Occipital lobe (tissue), 2 donors: ENCODE measurements around the gene PACRG. TPM values are rescaled to one million over a fixed set of nuclear protein-coding genes. Genes with fewer than 3 reads are reported as not detected.
A peak's percentile ranks its signal among the peaks of the same experiment; 100 is the strongest.
"Not testable (repeated sequence)": the region's sequence is repeated elsewhere in the genome, so short reads cannot be mapped to it uniquely, and the experiment has no call there.

ENCODE experiments used
- DNase-seq: peaks from one replicate; lab custom pipeline; 2025; lab: John Stamatoyannopoulos, UW
- total RNA-seq: library from RNA; depleted of rRNA; stranded (reverse); fragments of >200 nt; gene quantifications from one replicate; pipeline ENCODE4 v1.2.3, GENCODE V29; 2014

The PACRG gene
- total RNA-seq, 1 donor from 2014 or later, result 6.7 TPM

DNA sequence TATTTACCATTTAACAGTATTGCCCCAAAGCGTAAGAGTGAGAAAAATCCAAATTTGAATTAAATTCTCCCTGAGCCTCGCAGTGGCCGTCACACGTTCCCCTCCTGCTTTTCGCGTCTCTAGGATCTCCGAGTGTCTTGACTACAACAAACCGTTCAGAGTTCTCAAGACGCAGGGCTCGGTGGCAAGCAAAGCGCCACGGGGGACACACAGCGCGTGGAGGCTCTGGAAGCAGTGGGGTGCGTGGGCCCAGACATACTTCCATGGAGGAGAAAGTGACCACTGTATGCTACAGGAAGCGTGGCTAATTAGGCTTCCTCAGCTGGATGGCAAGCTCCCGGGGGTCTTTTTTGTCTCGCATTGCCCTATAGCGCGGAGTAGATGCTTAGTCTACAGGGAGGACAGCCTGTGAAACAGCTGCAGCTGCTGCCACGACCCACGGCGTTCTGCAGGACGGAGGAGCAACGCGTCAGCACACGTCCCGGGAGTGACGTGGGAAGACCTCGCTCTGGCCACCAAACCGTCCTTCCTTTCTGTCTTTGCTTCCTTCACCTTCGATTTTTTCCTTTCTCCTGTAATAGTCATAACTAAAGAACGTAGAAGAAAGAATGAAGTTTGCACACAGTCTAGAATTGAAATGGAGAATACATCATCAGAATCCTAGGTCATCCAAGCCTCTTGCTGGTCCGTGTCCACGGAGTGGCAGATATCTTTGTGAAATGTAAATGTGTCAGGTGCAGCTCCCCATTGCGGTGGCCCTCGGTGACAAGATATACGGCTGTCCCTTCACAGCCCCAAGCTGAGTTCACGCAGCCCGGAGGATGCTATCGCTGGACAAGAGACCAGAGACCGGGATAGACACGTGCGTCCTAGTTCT is 582.6 kb downstream of the PACRG start:
- no peak for DNase-seq

DNA sequence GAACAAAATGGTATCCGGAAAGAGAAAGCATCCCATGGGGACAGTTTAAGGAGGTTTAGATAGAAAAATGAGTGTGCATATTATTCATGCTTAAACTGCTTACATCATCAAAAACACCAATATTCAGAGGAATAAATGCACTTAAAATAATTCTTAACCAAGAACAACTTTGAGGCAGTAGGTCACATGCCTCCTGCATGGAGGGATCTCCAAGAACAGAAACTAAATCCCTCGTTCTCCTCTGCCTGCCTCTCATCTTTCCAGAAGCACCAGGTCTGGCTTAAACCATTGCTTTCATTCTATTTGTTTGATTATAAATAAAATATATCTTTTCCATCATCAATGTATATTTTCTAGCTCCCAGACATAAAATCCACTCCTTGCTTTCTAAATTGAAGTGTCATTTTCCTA is 583.2 kb downstream of the PACRG start:
- DNase-seq, result no peak

DNA sequence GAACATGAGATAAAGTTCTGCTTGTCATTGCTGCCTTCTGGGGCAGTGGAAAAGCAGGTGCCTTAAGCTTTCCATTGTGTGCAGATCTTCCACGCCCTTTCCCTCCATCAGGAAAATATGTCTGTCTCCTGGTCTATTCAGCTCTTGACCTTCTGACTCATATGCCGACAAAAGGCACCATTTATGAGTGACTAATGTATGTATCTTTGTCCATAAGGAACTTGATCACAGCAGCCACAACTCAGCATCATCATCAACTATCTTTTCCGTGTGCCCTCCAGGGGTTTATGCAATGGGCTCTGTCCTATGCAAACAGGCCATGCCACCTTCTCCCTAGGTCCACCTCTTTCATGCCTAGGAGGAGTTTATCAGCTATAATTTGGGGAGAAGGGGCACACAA is 584.1 kb downstream of the PACRG start:
- DNase-seq, result no peak

DNA sequence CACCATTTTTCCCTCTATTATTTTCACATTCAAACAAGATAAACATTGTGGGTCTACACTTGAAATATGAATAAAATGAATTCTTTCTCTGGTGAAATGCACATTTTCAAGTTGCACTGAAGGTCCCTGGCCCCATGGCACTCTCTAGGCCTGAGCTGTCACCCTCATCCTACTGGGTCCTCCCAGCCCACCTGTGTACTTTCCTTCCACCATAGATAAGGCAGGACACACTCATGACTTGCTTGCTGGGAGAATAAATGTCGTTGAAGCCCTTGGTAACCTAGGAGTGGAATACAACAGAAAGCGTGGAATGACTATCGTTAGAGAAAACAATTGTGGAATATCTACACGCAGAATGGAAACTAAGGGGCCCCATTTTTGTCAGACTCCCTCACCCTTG is 585.8 kb downstream of the PACRG start:
- DNase-seq, result no peak

DNA sequence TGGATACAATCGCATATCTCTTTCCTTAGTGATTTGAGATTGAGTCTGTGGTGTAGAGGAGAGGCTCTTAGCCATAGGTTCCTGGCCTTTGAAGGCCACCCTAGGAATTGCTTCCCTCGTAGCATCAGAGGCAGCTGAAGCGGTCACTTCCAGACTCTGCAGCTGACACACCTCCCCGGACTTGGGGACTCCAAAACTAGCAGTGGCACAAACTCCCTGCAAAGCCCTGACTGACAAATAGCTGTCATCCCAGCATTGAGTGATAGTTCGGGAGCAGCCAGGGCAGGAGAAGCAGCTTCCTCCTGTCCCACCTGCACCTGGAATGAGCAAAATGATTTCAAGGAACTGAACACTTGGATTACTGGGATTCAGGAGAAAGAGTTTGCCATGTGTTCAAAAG is 586.2 kb downstream of the PACRG start:
- no peak for DNase-seq

DNA sequence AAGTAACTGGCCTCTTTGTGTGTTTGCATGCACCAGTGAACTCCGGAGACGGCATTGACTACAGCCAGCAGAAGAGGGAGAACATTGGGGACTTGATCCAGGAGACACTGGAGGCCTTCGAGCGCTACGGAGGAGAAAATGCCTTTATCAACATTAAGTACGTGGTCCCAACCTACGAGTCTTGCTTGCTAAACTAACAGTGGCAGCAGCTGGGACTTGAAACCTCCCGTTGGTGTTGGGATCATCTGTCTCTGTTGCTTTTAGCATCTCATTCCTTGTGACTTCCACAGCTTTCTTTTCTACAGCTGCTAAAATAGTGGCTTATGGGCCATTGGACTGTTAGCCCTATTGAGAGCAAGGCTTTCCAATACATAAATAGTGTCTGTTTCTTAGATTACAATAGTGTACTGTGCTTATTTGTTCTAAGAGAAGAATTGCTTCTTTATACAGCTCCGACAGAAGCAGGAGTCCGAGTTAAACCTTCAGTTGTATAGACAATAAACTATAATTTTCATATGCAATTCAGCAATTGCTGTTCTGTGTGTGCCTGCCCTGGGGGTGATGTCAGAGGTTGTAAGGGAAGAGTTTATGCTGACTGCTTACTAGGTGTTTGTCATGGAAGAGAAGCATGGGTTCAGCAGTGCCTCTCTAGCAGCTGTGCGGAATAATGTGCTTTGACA is 587.2 kb downstream of the PACRG start:
- DNase-seq, result peak; percentile 44

DNA sequence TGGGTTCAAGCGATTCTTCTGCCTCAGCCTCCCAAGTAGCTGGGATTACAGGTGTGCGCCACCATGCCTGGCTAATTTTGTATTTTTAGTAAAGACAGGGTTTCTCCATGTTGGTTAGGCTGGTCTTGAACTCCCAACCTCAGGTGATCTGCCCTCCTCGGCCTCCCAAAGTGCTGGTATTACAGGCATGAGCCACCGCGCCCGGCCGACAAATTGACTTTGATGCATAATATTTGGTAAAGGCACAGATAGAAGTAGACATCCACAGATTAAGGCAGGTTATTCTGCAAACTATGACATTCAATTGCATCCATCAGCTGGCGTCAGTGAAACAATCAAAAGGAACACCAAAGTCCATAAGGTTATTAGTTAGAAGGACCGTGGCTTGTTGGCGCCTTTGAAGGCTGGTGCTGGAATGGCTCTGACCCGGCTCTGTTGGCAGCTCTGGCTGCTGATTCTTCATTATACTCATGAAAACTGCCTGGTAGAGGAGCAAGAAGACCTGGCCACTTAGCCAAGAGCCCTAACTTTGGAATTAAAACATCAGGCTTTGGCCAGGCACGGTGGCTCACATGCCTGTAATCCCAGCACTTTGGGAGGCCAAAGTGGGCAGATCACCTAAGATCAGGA is 589.2 kb downstream of the PACRG start:
- not testable (repeated sequence) for DNase-seq

DNA sequence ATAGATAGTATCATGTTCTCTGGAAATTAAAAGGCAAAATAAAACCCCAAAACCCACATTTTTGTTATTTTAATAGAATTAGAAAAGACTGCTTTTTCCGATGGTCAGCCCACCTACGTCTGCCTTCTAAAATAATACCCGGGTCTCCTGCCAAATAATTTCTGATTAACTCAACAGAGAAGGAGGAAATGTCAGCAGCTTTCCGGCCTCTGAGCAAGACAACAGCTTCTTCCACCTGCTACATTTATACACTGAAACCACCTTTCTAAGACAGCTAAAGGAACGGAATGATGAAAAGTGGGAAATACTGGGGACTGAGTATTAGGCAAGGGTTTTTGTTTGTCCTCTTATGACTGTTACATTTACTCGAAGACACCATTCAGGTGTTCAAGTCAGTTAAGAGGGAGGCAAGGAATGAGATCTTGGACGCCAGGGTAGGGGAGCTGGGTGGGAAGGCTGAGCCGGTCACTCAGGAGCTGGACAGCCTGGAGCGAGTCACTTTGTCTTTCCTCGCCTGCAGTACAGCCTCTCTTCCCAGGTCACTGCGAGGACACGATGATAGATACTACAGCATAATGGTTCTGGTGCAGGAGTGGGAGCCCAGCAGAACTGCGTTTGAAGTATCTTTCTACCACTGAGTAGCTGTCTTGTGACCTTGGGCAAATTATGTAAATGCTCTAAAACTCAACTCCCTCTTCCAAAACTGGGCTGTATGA is 590.5 kb downstream of the PACRG start:
- DNase-seq, result no peak

DNA sequence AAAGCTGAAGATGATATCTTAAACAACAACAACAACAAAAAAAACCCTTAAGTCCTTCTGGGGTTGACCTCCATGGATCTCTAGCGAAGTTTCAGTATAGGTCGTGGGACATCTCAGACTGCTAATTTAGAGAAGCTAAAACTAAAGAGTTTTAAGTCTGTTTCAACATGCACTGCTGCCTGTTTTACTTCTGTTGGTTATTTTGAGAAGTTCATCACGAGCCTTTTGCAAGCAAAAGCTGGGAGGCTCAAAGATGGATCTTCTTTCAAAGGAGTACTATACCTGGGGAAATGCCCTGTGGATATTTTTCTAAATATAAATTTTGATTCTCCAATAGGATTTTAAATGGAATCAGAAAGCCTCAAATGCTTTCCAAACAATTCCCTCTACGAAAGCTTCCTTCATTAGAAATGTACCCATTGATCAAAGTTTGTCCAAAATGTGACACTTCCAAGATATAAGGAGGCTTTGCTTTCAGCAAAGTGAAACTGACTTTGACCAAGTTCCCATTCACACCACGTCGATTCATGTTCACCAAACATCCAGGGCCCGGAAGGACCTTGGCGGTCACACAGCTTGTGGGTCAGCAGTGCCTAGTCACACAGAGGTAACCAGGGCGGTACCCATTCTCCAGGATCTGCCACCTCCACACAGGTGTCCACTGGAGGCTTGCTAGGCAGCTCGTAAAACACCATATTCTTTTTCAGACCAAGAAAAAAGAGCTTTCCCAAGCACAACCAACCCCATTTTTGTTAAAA is 592.0 kb downstream of the PACRG start:
- DNase-seq, result no peak

DNA sequence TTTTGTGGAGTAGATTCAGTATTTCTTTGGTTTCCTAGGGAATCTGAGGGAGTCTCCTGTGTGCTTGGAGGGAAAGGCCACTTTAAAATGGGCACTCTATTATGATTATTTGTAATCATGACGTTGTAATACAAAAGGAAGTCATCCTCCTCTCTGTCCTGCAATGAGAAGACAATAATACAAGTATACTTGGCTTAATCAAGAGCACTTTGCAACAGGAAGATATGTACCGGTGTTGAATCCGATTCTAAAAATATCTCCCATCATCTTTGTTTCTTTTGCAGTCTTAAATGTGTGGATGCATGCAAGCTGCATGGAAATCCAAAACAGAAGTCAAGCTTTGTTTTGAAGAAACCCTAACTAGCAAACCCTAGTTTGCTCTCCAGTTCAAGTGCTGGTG is 592.6 kb downstream of the PACRG start:
- no peak for DNase-seq

DNA sequence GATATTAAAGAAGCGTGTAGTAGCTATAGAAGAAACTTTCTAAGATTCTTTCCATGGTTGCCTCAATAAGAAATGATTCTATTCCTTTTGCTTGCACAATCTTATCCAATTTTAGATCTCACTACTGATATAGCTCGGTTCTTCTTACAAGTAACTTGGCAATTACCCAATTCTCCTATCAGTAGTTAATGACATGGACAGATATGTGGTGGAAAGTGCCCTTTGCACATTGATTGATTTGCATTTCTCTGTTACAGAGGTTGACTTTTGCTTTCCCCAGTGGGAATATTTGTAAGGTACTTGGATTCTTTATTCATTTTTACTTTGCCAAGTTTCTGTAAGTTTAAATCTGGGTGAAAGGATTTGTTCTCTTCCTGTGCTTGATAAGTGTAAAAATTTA is 593.0 kb downstream of the PACRG start:
- DNase-seq, result no peak

DNA sequence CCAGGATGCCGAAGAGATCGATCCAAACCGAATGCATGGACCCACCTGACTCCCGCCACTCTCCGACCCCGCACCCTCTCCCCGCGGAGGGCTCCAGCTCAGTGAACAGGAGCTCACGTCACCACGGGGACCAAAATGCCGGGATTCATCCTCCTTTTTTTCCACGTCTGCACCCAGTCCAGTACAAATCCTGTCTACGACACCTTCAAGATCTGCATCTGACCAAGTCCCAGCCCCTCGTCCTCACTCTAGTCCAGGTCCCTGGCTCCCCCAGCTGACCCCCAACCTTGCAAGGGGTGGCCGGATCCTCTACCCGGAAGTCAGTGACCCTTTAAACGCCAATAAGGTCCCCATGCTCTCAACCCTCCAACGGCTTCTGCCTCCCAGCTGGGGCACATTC is 593.9 kb downstream of the PACRG start:
- no peak for DNase-seq

DNA sequence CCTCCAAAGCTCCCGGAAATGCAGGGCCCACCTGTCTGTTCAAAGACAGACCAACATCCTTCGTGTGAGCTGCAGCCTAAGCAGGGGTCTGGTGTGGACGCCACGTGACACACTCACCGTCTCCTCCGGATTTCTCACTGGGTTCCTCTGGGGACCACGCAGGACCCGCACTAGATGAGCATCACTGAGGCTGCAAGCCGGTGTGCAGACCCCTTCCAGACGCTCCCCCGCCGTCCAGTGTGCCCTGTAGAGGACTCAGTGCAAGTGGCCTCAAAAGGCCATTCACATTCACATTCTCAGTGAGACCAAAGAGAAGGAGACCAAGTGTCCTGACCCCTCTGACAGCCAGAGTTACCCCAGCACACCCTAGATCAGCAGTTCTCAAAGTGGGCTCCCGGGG is 595.5 kb downstream of the PACRG start:
- DNase-seq, result no peak

DNA sequence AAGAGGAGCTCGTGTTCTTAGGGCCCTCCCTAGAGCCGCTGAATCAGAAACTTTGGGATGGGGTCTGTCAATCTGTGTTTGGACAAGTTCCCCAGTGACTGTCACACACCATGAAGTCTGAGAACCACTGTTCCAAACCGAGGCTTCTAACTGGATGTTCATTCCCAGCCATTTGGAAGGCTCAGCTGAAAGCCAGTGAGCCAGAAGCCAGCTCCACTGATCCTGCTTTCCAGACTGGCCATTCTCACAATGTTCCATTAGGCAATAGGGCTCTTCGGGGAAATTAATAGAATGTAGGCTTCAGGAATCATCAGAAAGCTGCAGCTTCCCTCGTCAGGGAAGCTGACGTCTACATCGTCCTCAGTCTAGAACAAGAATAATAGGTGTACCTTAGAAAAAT is 595.9 kb downstream of the PACRG start:
- no peak for DNase-seq

DNA sequence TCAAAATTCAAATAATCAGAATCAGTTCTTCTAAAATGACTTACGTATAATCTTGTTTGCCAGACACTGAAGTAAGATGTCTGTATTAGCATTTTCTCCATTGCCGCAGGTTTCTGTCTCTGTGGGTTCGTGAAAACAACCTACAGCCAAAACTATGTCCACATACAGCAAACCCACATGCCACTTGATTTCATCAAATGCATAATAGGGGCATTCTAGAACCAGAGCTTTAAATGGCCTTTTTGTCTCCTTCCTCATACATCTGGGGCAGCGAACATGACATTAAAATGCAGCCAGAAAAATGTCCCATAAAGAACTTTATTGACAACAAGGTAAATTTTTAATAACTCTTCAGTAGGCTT is 596.5 kb downstream of the PACRG start:
- DNase-seq, result no peak

DNA sequence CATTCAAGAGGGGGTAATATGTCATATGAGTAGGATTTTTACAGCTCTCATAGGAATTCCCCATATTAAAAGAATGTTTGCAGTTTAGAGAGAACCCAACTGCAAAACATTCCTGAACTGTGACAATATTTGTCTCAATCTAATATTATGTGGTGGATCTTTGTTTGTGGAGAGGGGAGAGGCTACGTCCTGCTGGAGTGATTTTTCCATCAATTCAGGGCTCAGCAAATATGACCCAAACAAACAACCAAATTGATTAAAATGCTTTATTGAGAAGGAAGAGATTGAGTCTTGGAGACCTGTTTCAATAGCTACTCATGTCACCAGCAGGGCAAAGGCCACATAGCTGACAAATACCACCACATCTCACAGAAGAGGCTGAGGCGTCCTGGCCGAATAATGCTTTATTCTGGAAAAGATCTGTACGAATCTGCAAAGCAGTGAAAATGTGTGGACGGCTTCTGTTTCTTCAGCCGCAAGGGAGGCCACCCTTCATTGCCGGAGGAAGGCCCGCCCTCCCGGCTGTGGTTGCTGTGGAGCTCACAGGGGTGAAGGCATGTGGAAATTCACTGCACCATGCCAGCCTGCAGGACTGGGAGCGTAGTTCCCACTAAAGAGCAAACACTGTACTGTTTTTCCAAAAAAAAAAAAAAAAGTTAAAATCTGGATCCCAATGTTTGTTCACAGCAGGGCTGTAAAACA is 597.1 kb downstream of the PACRG start:
- no peak for DNase-seq

DNA sequence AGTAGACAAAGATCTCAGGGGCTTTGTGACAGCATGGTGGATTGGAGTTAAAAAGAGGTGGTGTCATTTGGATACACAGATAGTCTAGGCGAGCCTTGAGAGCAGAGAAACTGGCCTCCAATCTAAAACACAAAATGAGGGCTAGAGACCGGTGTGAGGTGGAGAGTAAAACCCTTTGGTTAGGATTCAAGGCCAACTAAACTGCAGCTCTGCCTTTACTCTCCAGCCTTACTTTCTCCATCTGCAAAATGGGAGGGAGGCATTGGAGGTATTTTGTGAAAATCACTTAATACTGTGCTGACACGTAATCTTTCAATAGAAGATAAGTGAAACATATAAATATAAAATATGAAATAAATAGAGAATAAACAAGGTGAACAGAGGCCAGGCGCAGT is 597.6 kb downstream of the PACRG start:
- DNase-seq, result no peak

DNA sequence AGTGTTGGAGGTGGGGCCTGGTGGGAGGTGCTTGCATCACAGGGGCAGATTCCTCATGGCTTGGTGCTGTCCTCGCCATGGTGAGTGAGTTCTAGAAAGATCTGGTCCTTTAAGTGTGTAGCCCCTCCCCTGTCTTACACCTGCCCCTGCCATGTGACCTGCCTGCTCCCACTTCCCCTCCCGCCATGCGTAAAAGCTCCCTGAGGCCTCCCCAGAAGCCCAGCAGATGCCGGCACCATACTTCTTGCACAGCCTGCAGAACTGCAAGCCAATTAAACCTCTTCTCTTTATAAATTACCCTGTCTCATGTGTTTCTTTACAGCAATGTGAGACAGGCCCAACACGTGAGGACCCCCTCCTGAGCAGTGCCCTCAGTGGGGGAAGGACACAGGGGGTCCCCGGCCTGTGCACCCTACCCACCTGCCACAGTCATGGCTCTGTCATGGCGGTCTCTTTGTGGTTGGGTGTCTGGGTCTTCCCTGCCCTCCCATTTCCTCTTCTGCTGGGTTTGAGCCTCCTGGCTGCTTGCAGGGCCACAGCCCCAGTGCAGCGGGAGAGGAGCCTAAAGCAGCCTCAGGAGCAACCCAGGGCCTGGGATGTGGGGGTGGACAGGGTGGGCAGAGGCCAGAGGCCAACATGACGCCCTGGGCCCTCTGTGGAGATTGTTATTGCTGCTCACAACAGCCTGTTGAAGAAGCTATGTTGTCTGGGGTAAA is 599.5 kb downstream of the PACRG start:
- DNase-seq, result no peak

DNA sequence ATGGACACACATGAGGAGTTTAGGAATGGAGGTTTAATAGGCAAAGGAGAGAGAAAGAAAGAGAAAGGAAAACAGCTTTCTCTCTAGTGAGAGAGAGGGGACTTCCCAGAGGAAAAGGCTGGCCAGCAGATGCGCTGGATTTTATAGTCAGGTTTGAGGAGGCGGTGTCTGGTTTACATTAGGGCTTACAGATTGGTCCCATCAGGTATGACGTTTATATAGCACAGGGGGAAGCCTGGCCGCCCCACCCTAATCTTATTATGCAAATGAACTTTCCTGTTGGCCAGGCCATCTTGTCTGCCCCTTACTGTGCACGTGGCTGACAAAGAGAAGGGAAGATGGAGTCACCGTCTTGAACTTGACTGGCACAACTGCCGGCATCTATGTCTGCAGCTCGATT is 600.1 kb downstream of the PACRG start:
- DNase-seq, result no peak

DNA sequence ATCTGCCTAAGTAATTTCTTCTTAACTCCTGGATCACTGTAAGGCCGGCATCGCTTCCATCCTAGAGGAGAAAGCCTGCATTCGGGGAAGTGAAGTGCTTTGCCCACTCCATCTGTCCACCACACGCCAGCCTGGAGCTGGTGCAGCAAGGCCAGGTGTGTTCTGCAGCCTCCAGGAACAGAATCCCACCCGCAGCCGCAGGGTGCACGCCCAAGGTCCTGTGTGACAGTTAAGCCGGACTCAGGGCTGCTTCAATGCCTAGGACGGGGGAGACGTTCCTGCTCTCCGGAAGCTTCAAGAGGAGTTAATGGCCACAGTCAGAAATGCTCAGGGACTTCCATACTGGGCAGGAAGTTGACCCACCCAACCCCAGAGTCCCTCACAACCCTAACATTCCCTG is 600.6 kb downstream of the PACRG start:
- no peak for DNase-seq
